Spinal cord (tissue), 10 donors: ENCODE data around the gene PLVAP. TPM values are rescaled to one million over a fixed set of nuclear protein-coding genes. Genes with fewer than 3 reads are reported as not detected.

Source experiments
- DNase-seq, 6 donors: peaks; one replicate each; pipeline versions ENCODE4 v3.0.0 to v3.0.0-alpha.2; 2013 to 2015; ENCODE audit warnings: low spot score in 6 of 6, low read depth in 4 of 6
- H3K27ac ChIP-seq: one replicate; pipeline ENCODE4 v1.5.1; 2013; ENCODE audit warnings: low read depth, low read length, control low read depth
- H3K27me3 ChIP-seq: one replicate; pipeline ENCODE4 v1.6.1; 2013; ENCODE audit warnings: low read length; ENCODE audit not compliant: control insufficient read depth, insufficient read depth
- H3K36me3 ChIP-seq: one replicate; pipeline ENCODE4 v1.6.1; 2013; ENCODE audit warnings: low read length; ENCODE audit not compliant: control insufficient read depth, insufficient read depth
- H3K4me1 ChIP-seq: one replicate; pipeline ENCODE4 v1.6.1; 2013; ENCODE audit warnings: low read length; ENCODE audit not compliant: control insufficient read depth, insufficient read depth
- H3K4me3 ChIP-seq: one replicate; pipeline ENCODE4 v1.5.1; 2013; ENCODE audit warnings: low read depth, low read length, control low read depth
- H3K9me3 ChIP-seq: one replicate; pipeline ENCODE4 v1.6.1; 2013; ENCODE audit warnings: low read length; ENCODE audit not compliant: control insufficient read depth, insufficient read depth
- WGBS: methylation state at CpG from one replicate; pipeline ENCODE4 v1.1.5; 2013; ENCODE audit warnings: missing lambda C conversion rate; ENCODE audit not compliant: insufficient coverage; 5-methylcytosine and 5-hydroxymethylcytosine counted together
- polyA plus RNA-seq, 2 donors: library from polyadenylated mRNA; unstranded; fragments of 120-200 nt; gene quantifications; one replicate each; pipeline ENCODE4 v1.2.1, GENCODE V29; 2013; ENCODE audit not compliant: insufficient read length in 2 of 2
- total RNA-seq, 2 donors: library from RNA; depleted of rRNA in 1 of 2; stranded (reverse); fragments of 120-200 nt in 1 of 2; fragments of >200 nt in 1 of 2; gene quantifications; one replicate each; pipeline versions ENCODE4 v1.2.3 to v1.2.4, GENCODE V29; 2013 to 2014
- donor health status: healthy.

PLVAP gene
- total and polyA plus RNA-seq, 4 donors = 5.1 to 22.3 (median 9.7) TPM

- Histone ChIP-seq H3K4me3 (no peak overlapping the region), H3K27ac (no peak overlapping the region), H3K27me3 (peaks cover 2% of the 10 kb centered on the region), H3K36me3 (no peaks in the 10 kb centered on the region), H3K4me1 (peaks cover under 1% of the 10 kb centered on the region), H3K9me3 (no peaks in the 10 kb centered on the region)
- no peak for DNase-seq
- 50% methylated on average over 4 of the region's 6 CpGs for WGBS
These were observed 38.0 kb upstream of the PLVAP start for GRCh38 chr19:17415121-17415520.

- Histone ChIP-seq H3K27ac (no peak overlapping the region), H3K27me3 (peaks cover 2% of the 10 kb centered on the region), H3K4me1 (no peaks in the 10 kb centered on the region), H3K36me3 (no peaks in the 10 kb centered on the region), H3K4me3 (no peak overlapping the region), H3K9me3 (no peaks in the 10 kb centered on the region)
- WGBS = 85% methylated on average over 8 of the region's 8 CpGs
- no peak for DNase-seq
These were observed 37.0 kb upstream of the PLVAP start for GRCh38 chr19:17414097-17414496.

GRCh38 chr19:17411801-17412200, 34.7 kb upstream of the PLVAP start:
- H3K4me3 ChIP-seq = no peak overlapping the region
- peaks cover 2% of the 10 kb centered on the region for H3K27me3 ChIP-seq
- no peaks in the 10 kb centered on the region for H3K4me1 ChIP-seq
- H3K27ac ChIP-seq = no peak overlapping the region
- no peaks in the 10 kb centered on the region for H3K9me3 ChIP-seq
- no peak for DNase-seq
- H3K36me3 ChIP-seq = no peaks in the 10 kb centered on the region
- WGBS = 75% methylated on average over 10 of the region's 11 CpGs

- no peak overlapping the region for H3K27ac ChIP-seq
- DNase-seq = no peak
- H3K27me3 ChIP-seq = peaks cover under 1% of the 10 kb centered on the region
- H3K36me3 ChIP-seq = no peaks in the 10 kb centered on the region
- H3K4me3 ChIP-seq = no peak overlapping the region
- H3K4me1 ChIP-seq = peaks cover 13% of the 10 kb centered on the region
- no peaks in the 10 kb centered on the region for H3K9me3 ChIP-seq
- WGBS = 100% methylated on average over 1 of the region's 9 CpGs
These were observed 32.8 kb upstream of the PLVAP start for GRCh38 chr19:17409990-17410389.

GRCh38 chr19:17406887-17407196, 29.7 kb upstream of the PLVAP start:
- no peak for DNase-seq
- H3K27ac ChIP-seq = no peak overlapping the region
- no peaks in the 10 kb centered on the region for H3K9me3 ChIP-seq
- peaks cover 6% of the 10 kb centered on the region for H3K27me3 ChIP-seq
- H3K4me1 ChIP-seq = peaks cover 19% of the 10 kb centered on the region
- no peak overlapping the region for H3K4me3 ChIP-seq
- WGBS = 41% methylated on average over 2 of the region's 2 CpGs
- H3K36me3 ChIP-seq = no peaks in the 10 kb centered on the region

- 83% methylated on average over 7 of the region's 10 CpGs for WGBS
- DNase-seq = no peak
- Histone ChIP-seq H3K9me3 (no peaks in the 10 kb centered on the region), H3K36me3 (no peaks in the 10 kb centered on the region), H3K27ac (no peak overlapping the region), H3K4me1 (peaks cover 19% of the 10 kb centered on the region), H3K4me3 (no peak overlapping the region), H3K27me3 (peaks cover 6% of the 10 kb centered on the region)
These were observed 29.1 kb upstream of the PLVAP start for GRCh38 chr19:17406046-17406886.

- no peak within 1 kb of the TSS for H3K27ac ChIP-seq
- H3K4me1 ChIP-seq = peaks cover 19% of the 10 kb centered on the region
- no peaks in the 10 kb centered on the region for H3K36me3 ChIP-seq
- H3K27me3 ChIP-seq = peaks cover 6% of the 10 kb centered on the region
- 80% methylated on average over 13 of the region's 18 CpGs for WGBS
- no peaks in the 10 kb centered on the region for H3K9me3 ChIP-seq
- peak in 1 of 6 donors; percentile 44 for DNase-seq
- H3K4me3 ChIP-seq = no peak within 1 kb of the TSS
These were observed 28.3 kb upstream of the PLVAP start, which contains the start of gene BST2 for GRCh38 chr19:17405250-17406045. TSS of gene BST2 (minus strand) at chr19:17405630. CDS start at chr19:17405575, 55 bp downstream.

- Histone ChIP-seq H3K27me3 (peaks cover 6% of the 10 kb centered on the region), H3K4me1 (peaks cover 19% of the 10 kb centered on the region), H3K4me3 (no peak overlapping the region), H3K27ac (no peak overlapping the region), H3K9me3 (no peaks in the 10 kb centered on the region), H3K36me3 (no peaks in the 10 kb centered on the region)
- WGBS = 89% methylated on average over 3 of the region's 7 CpGs
- DNase-seq = no peak
These were observed 27.6 kb upstream of the PLVAP start for GRCh38 chr19:17404621-17405249.

- Histone ChIP-seq H3K4me1 (peaks cover 19% of the 10 kb centered on the region), H3K36me3 (no peaks in the 10 kb centered on the region), H3K27me3 (peaks cover 6% of the 10 kb centered on the region), H3K4me3 (no peak overlapping the region), H3K9me3 (no peaks in the 10 kb centered on the region), H3K27ac (no peak overlapping the region)
- DNase-seq = no peak
- WGBS = 86% methylated on average over 4 of the region's 6 CpGs
These were observed 26.9 kb upstream of the PLVAP start for GRCh38 chr19:17404015-17404414.
